SU-DHL-6 (cell line): Measurements from ENCODE around the gene PLCB1.

ENCODE experiments used
- EZH2phosphoT487 ChIP-seq: fragments of 200-600 bp; sonication (generic), shearing (Covaris generic); conservative IDR thresholded peaks from 2 replicates; pipeline ENCODE4 v1.6.1; 2018; ENCODE audit warnings: mild to moderate bottlenecking, antibody characterized with exemption, low read length, moderate library complexity, mixed read lengths
- TF ChIP-seq, protein P1 (sequence below): fragments of 200-600 bp; sonication (generic); IDR thresholded peaks from one replicate; pipeline ENCODE4 v1.5.1; 2017; ENCODE audit warnings: antibody characterized with exemption, mild to moderate bottlenecking, low read length, moderate library complexity; ENCODE audit not compliant: insufficient read depth, poor library complexity, severe bottlenecking

DNA sequence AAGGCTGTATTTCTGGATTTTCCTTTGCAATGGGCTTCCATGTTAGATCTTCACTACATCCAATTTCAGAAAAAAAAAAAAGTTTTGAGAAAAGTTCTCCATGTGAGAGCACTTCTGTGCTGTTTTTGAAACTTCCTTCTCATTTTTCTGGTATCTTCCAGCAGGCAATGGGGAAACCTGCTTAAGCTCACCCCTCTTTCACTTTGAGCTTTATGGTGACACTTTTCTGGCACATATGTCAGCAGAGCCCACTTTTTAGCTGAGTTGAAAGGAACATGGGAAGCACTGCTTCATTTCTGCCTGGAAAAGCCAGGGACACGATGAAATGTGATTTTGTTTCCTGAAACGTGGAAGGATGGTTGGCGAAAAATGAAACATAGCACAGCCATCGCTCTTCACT lies 293.7 kb downstream of the PLCB1 start:
- TF ChIP-seq, protein P1, sequence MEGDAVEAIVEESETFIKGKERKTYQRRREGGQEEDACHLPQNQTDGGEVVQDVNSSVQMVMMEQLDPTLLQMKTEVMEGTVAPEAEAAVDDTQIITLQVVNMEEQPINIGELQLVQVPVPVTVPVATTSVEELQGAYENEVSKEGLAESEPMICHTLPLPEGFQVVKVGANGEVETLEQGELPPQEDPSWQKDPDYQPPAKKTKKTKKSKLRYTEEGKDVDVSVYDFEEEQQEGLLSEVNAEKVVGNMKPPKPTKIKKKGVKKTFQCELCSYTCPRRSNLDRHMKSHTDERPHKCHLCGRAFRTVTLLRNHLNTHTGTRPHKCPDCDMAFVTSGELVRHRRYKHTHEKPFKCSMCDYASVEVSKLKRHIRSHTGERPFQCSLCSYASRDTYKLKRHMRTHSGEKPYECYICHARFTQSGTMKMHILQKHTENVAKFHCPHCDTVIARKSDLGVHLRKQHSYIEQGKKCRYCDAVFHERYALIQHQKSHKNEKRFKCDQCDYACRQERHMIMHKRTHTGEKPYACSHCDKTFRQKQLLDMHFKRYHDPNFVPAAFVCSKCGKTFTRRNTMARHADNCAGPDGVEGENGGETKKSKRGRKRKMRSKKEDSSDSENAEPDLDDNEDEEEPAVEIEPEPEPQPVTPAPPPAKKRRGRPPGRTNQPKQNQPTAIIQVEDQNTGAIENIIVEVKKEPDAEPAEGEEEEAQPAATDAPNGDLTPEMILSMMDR, result no peak
- no peak for TF ChIP-seq EZH2phosphoT487
